Activated B cell treated with CpG ODN at 0.5 μM for 24 hours (primary cell): ENCODE results near the gene OLIG2. TPM values are rescaled to one million over a fixed set of nuclear protein-coding genes. Genes with fewer than 3 reads are reported as not detected.

Source experiments
- ATAC-seq: fragments of 200-7000 bp; cut with Tn5 transposase; one replicate; pipeline ENCODE4 v1.10.0; 2021; ENCODE audit warnings: low read depth, mild to moderate bottlenecking, moderate library complexity
- CTCF ChIA-PET: fragments of 350-600 bp; sonication (Branson Sonifier 250); formaldehyde crosslinking; loops from one replicate; lab custom pipeline; 2021; ENCODE audit warnings: antibody characterized with exemption; lab: Charles Lee
- POLR2A ChIA-PET: fragments of 350-600 bp; sonication (Branson Sonifier 250); formaldehyde crosslinking; loops from one replicate; lab custom pipeline; 2021; ENCODE audit warnings: antibody characterized with exemption; lab: Charles Lee
- DNase-seq: peaks from one replicate; pipeline ENCODE4 v3.0.0; 2022
- H3K27ac Mint-ChIP-seq: one replicate; pipeline ENCODE4 v1.8.0; 2020; ENCODE audit warnings: mixed read lengths
- H3K27me3 Mint-ChIP-seq: one replicate; pipeline ENCODE4 v1.8.0; 2021; ENCODE audit warnings: mixed read lengths
- H3K36me3 Mint-ChIP-seq: one replicate; pipeline ENCODE4 v1.8.0; 2021; ENCODE audit warnings: low read depth, mixed read lengths
- H3K4me1 Mint-ChIP-seq: one replicate; pipeline ENCODE4 v1.8.0; 2021; ENCODE audit warnings: mixed read lengths
- H3K4me3 Mint-ChIP-seq: one replicate; pipeline ENCODE4 v1.8.0; 2020; ENCODE audit warnings: mild to moderate bottlenecking, mixed read lengths
- H3K9me3 Mint-ChIP-seq: one replicate; pipeline ENCODE4 v1.8.0; 2020; ENCODE audit warnings: mixed read lengths
- CTCF ChIP-seq: fragments of 200-600 bp; IDR thresholded peaks from one replicate; pipeline ENCODE4 v1.8.0; 2022; ENCODE audit warnings: antibody characterized with exemption, mild to moderate bottlenecking
- intact Hi-C: fragments of 100-400 bp; cut with micrococcal nuclease; formaldehyde crosslinking; loops from one replicate; pipeline ENCODE4 v1.15.1; 2024
- total RNA-seq: library from RNA; stranded (reverse); gene quantifications from 2 replicates; pipeline ENCODE4 v1.2.3, GENCODE V29; 2022

Gene OLIG2
- total RNA-seq, 1 donor from 2014 or later, result not detected

GRCh38 chr21:33069243-33069642 is 43.5 kb downstream of the OLIG2 start:
- H3K4me3 Mint-ChIP-seq, result no peak overlapping the region
- H3K4me1 Mint-ChIP-seq, result peaks cover 12% of the 10 kb centered on the region
- H3K27me3 Mint-ChIP-seq, result peaks cover 72% of the 10 kb centered on the region
- TF ChIP-seq CTCF, result no peak
- intact Hi-C loops, result no loop called here
- ChIA-PET CTCF (no interaction called here), POLR2A (no interaction called here)
- DNase-seq, result no peak
- no peak overlapping the region for H3K27ac Mint-ChIP-seq
- H3K36me3 Mint-ChIP-seq, result no peaks in the 10 kb centered on the region
- peaks cover 3% of the 10 kb centered on the region for H3K9me3 Mint-ChIP-seq
- ATAC-seq, result no peak

GRCh38 chr21:33069645-33069993 is 43.9 kb downstream of the OLIG2 start:
- no peak overlapping the region for H3K27ac Mint-ChIP-seq
- ChIA-PET CTCF (no interaction called here), POLR2A (no interaction called here)
- no peaks in the 10 kb centered on the region for H3K36me3 Mint-ChIP-seq
- intact Hi-C loops, result no loop called here
- H3K27me3 Mint-ChIP-seq, result peaks cover 69% of the 10 kb centered on the region
- H3K4me1 Mint-ChIP-seq, result peaks cover 12% of the 10 kb centered on the region
- no peak for ATAC-seq
- DNase-seq, result no peak
- no peak for TF ChIP-seq CTCF
- peaks cover 3% of the 10 kb centered on the region for H3K9me3 Mint-ChIP-seq
- H3K4me3 Mint-ChIP-seq, result no peak overlapping the region

- no peak within 1 kb of the TSS for H3K27ac Mint-ChIP-seq
- ChIA-PET CTCF (no interaction called here), POLR2A (no interaction called here)
- ATAC-seq (no peak), DNase-seq (no peak)
- H3K4me1 Mint-ChIP-seq, result peaks cover 12% of the 10 kb centered on the region
- intact Hi-C loops, result loop anchor here (5.0 kb wide), 1 partner anchor 48 kb away; no protein-coding TSS in a partner anchor
- H3K27me3 Mint-ChIP-seq, result peaks cover 69% of the 10 kb centered on the region
- no peaks in the 10 kb centered on the region for H3K36me3 Mint-ChIP-seq
- TF ChIP-seq CTCF, result no peak
- H3K9me3 Mint-ChIP-seq, result peaks cover 3% of the 10 kb centered on the region
- H3K4me3 Mint-ChIP-seq, result no peak within 1 kb of the TSS
Observed at GRCh38 chr21:33069994-33070743, 44.4 kb downstream of the OLIG2 start, which contains the start of gene OLIG1. TSS of gene OLIG1 (plus strand) at chr21:33070141. CDS start at chr21:33070247, 106 bp downstream.

- intact Hi-C loops, result loop anchor here (5.0 kb wide), 1 partner anchor 48 kb away; no protein-coding TSS in a partner anchor
- POLR2A ChIA-PET, result no interaction called here
- Mint-ChIP-seq H3K36me3 (no peaks in the 10 kb centered on the region), H3K27me3 (peaks cover 68% of the 10 kb centered on the region), H3K4me3 (no peak overlapping the region), H3K27ac (no peak overlapping the region), H3K4me1 (peaks cover 12% of the 10 kb centered on the region), H3K9me3 (peaks cover 3% of the 10 kb centered on the region)
- ATAC-seq, result no peak
- DNase-seq, result no peak
- CTCF ChIA-PET, result no interaction called here
- no peak for TF ChIP-seq CTCF
Observed at GRCh38 chr21:33070744-33070997, 44.9 kb downstream of the OLIG2 start.

- intact Hi-C loops, result loop anchor here (5.0 kb wide), 1 partner anchor 49 kb away; no protein-coding TSS in a partner anchor
- DNase-seq (no peak), ATAC-seq (no peak)
- Mint-ChIP-seq H3K4me1 (peaks cover 12% of the 10 kb centered on the region), H3K4me3 (peak overlapping the region; percentile 57), H3K27ac (no peak overlapping the region), H3K27me3 (peaks cover 66% of the 10 kb centered on the region), H3K9me3 (peaks cover 3% of the 10 kb centered on the region), H3K36me3 (no peaks in the 10 kb centered on the region)
- CTCF ChIA-PET, result no interaction called here
- POLR2A ChIA-PET, result no interaction called here
- no peak for TF ChIP-seq CTCF
Observed at GRCh38 chr21:33070998-33071769, 45.4 kb downstream of the OLIG2 start.
